GM19238 (cell line): Measurements from ENCODE around the gene ADRM1.

ENCODE experiments used
- DNase-seq: peaks from one replicate; pipeline ENCODE4 v3.0.0; 2011; ENCODE audit warnings: low spot score; ENCODE audit not compliant: insufficient read length

ADRM1 gene

GRCh38 chr20:62280303-62280702, 22.5 kb upstream of the ADRM1 start:
- no peak for DNase-seq

- DNase-seq, result no peak
Observed at GRCh38 chr20:62281161-62281933, 21.4 kb upstream of the ADRM1 start.

GRCh38 chr20:62282103-62282502, 20.7 kb upstream of the ADRM1 start:
- DNase-seq, result no peak

- DNase-seq, result no peak
Observed at GRCh38 chr20:62282877-62283503, 19.8 kb upstream of the ADRM1 start.

- no peak for DNase-seq
Observed at GRCh38 chr20:62284448-62284847, 18.3 kb upstream of the ADRM1 start.

- DNase-seq, result no peak
Observed at GRCh38 chr20:62285151-62285550, 17.6 kb upstream of the ADRM1 start.

- no peak for DNase-seq
Observed at GRCh38 chr20:62285722-62286121, 17.1 kb upstream of the ADRM1 start.

- DNase-seq, result no peak
Observed at GRCh38 chr20:62286493-62287064, 16.2 kb upstream of the ADRM1 start.

GRCh38 chr20:62287129-62287528, 15.7 kb upstream of the ADRM1 start:
- no peak for DNase-seq

GRCh38 chr20:62287759-62288534, 14.8 kb upstream of the ADRM1 start:
- no peak for DNase-seq

GRCh38 chr20:62288535-62289105, 14.2 kb upstream of the ADRM1 start:
- DNase-seq, result no peak

- DNase-seq, result no peak
Observed at GRCh38 chr20:62289131-62289530, 13.7 kb upstream of the ADRM1 start.

GRCh38 chr20:62289898-62290297, 12.9 kb upstream of the ADRM1 start:
- no peak for DNase-seq

- no peak for DNase-seq
Observed at GRCh38 chr20:62291251-62292066, 11.3 kb upstream of the ADRM1 start.

- DNase-seq, result no peak
Observed at GRCh38 chr20:62292108-62292507, 10.7 kb upstream of the ADRM1 start.

GRCh38 chr20:62293111-62293784, 9.5 kb upstream of the ADRM1 start:
- DNase-seq, result no peak

- DNase-seq, result no peak
Observed at GRCh38 chr20:62293946-62294345, 8.9 kb upstream of the ADRM1 start.

- DNase-seq, result no peak
Observed at GRCh38 chr20:62294516-62294915, 8.3 kb upstream of the ADRM1 start.

GRCh38 chr20:62296724-62297448, 5.9 kb upstream of the ADRM1 start:
- DNase-seq, result no peak
